Fibroblast of mammary gland (primary cell): ENCODE data around the gene GALNT18.
"Not testable (repeated sequence)": the region's sequence is repeated elsewhere in the genome, so short reads cannot be mapped to it uniquely, and the experiment has no call there.

ENCODE experiments used
- DNase-seq: peaks from one replicate; pipeline ENCODE4 v3.0.0-alpha.2; 2010; ENCODE audit warnings: low read depth
- H3K4me3 ChIP-seq: 2 replicates; pipeline ENCODE4 v1.5.1; 2011; ENCODE audit warnings: low read depth, mild to moderate bottlenecking, low read length, moderate library complexity; ENCODE audit not compliant: control insufficient read depth
- TF ChIP-seq, protein P1 (sequence below): conservative IDR thresholded peaks from 2 replicates; pipeline ENCODE4 v1.5.1; 2011; ENCODE audit warnings: low read depth, low read length, inconsistent platforms; ENCODE audit not compliant: control insufficient read depth, insufficient read depth

GALNT18 gene

DNA sequence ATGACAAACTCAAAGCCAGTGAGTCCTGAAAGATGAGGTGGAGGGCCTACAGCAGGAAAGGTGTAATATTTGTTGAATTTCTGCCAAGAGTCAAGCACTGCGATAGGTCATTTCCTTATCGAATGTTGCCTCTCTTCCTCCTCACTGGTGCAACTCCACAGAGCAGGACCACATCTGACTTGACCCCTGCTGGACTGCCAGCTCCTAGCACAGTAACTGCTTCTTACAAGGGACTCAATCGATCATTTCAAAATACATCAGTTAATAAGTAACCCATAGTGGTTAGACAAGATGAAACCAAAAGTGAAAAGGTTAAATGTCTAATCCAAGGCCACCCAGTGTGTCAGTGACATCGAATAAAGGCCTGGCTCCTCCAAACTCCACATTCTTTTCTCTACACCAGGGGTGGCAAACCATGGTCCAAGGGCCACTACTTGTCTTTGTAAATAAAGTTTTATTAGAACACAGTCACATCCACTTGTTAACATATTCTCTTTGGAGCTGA lies 170.3 kb downstream of the GALNT18 start:
- TF ChIP-seq, protein P1, sequence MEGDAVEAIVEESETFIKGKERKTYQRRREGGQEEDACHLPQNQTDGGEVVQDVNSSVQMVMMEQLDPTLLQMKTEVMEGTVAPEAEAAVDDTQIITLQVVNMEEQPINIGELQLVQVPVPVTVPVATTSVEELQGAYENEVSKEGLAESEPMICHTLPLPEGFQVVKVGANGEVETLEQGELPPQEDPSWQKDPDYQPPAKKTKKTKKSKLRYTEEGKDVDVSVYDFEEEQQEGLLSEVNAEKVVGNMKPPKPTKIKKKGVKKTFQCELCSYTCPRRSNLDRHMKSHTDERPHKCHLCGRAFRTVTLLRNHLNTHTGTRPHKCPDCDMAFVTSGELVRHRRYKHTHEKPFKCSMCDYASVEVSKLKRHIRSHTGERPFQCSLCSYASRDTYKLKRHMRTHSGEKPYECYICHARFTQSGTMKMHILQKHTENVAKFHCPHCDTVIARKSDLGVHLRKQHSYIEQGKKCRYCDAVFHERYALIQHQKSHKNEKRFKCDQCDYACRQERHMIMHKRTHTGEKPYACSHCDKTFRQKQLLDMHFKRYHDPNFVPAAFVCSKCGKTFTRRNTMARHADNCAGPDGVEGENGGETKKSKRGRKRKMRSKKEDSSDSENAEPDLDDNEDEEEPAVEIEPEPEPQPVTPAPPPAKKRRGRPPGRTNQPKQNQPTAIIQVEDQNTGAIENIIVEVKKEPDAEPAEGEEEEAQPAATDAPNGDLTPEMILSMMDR: no peak
- no peak for DNase-seq
- no peak overlapping the region for H3K4me3 ChIP-seq

DNA sequence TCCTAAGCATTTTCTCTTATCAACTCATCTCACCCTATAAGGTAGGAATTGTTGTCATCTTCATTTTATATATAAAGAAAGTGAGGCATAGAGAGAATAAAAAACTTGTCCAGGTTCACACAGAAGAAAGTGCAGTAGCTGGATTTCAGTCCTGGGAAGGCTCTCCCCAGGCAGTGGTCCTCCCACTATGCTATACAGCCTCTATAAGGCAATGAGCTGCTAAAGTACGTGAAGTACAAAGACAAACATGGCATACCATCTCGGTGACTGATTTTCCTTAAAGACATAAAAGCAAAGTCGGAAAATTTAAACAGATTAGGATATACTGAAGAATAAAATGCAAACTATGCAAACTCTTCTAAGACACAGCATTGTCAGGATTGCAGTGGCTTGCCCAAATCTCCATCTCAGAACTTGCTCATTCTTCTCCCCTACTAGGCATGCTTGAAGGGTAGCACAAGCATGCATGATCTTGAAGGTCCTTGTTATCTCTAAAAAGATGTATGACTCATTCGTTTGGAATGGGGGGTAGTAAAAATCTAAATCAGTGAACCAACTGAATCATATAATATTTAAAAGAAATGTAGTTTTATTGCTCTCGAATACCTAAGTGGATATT lies 171.0 kb downstream of the GALNT18 start:
- no peak overlapping the region for H3K4me3 ChIP-seq
- TF ChIP-seq, protein P1: no peak
- DNase-seq: no peak

- TF ChIP-seq, protein P1: no peak
- no peak for DNase-seq
- no peak overlapping the region for H3K4me3 ChIP-seq
These were observed 172.5 kb downstream of the GALNT18 start for GRCh38 chr11:11449327-11449726.

DNA sequence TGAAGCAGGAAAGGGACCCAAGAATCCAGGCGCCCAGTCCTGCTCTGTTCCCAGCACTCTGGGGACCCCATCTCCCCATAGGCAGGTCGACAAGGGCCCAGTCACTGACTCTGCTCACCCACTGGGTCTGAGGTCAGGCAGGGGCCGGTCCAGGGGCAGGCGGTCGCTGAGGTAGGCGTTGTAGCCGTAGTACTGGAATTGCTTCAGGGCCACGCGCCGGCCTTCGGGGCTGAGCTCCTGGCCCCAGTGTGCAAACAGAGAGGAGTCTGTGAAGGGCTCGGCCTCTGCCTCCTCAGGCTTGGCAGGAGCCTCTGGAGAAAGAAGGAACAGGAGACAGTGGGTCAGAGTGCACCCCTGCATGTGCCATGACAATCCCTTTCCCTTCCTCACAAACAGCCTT lies 173.2 kb downstream of the GALNT18 start:
- TF ChIP-seq, protein P1: no peak
- DNase-seq: no peak
- H3K4me3 ChIP-seq: no peak overlapping the region

- H3K4me3 ChIP-seq, DNase-seq: not testable (repeated sequence)
These were observed 174.2 kb downstream of the GALNT18 start for GRCh38 chr11:11447601-11448000.

- DNase-seq: no peak
- TF ChIP-seq, protein P1: no peak
- H3K4me3 ChIP-seq: no peak overlapping the region
These were observed 174.8 kb downstream of the GALNT18 start for GRCh38 chr11:11446967-11447366.

DNA sequence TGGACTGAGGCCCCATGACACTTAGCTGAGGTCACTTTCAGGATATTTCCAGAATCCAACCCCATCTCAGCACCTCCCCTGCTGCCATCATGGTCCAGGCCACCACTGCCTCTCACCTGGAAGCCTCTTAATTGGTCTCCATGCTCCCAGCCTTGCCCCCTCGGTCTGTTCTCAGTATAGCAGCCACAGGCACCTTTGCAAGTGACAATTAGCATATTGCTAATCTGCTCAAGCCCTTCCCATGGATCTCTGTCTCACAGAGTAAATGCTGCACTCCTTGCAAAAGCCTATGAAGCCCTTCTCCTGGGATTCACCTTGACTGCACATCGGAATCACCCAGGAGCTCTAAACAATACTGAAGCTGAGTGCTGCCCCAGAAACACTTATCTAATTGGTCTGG lies 175.2 kb downstream of the GALNT18 start:
- no peak for DNase-seq
- H3K4me3 ChIP-seq: no peak overlapping the region
- TF ChIP-seq, protein P1: no peak
